NCI-H510A treated with DMSO at 0.1 percent for 48 hours (cell line): ENCODE data around the gene GP1BA.

Experiments
- DNase-seq: peaks from one replicate; lab custom pipeline; 2025; lab: John Stamatoyannopoulos, UW

The GP1BA gene

DNA sequence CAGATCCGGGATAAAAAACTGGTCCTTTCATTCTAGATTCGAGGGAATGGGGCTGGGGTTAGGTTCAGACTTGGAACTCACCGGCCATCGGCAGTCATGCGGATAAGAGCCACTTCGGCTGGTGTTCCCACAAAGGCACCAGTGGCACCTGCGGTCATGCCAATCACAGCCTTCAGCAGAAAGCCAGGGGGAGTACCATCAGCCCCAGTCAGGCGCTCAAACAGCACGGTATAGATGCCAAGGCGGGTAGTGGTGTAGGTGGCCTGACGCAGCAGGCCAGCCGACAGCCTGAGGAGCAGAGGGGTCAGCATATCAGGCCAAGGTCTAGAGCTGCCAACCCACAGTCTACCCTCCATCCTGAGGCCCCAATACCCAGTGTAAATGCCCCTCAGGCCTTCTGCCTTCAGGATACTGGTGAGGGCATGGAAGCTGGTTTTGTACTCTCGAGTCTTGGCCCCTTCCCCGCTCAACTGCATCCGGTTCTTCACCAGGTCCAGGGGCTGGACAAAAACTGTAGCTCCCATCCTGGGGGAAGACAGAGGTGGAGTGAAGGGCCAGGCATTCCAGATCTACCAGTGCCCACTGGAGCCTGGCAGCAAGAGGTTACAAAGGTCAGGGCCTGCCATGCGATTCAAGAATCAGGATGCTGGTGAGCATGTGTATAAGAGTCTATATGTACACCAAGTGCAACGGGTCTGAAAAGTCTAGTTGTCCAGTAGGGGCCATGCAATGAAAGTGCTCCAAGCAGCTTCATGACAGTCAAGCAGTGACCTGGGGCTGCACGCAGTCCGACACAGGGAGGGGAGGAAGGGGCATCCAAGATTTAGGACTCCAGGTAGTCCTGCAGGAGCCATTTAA lies 6.8 kb downstream of the GP1BA start:
- DNase-seq = no peak

- no peak for DNase-seq
These were observed 7.4 kb downstream of the GP1BA start for GRCh38 chr17:4939546-4939795.

DNA sequence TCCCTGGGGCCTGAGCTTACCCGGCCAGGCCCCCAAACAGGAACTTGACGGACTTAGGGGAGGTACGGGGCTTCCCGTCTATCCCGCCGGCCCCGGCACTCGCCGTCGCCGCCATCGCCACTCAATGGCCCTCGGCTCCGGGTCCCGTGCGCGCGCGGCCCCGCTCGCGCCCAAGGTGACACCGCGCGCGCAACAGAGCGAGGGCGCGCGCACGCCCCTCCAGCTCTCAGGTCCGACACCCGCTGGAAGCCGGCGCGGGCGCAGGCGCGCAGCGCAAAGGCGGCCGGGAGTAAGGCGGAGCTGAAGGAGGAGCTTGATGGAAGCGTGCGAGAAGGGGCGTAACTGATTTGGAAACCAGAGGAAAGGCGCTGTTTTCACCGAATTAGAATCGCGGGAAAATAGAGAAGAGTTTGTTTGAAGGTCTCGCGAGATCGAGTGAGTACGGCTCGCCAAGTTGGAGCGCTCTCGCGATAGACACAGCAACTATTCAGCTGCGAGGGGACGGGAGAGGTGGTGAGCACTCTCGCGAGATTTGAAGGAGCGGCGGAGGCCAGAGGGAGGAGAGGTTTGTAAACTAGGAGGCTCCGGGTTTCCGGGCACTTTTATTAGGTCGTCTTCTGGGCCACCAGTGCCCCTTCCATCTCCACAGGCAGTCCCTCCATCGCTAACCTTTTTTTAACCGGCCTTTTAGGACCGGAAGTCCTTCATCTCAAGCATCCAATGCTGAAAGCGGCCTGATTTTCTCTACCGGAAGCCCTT lies 7.9 kb downstream of the GP1BA start, which contains the start of the genes RNF167 and SLC25A11:
Gene RNF167 (plus strand): TSS at position 473 of the 759 bp plus-strand sequence. CDS start 642 bp downstream, outside the sequence.
Gene SLC25A11 (minus strand): TSS at position 251 of the 759 bp plus-strand sequence. CDS start 136 bp downstream, at position 115.
- DNase-seq = peak; percentile 97

DNA sequence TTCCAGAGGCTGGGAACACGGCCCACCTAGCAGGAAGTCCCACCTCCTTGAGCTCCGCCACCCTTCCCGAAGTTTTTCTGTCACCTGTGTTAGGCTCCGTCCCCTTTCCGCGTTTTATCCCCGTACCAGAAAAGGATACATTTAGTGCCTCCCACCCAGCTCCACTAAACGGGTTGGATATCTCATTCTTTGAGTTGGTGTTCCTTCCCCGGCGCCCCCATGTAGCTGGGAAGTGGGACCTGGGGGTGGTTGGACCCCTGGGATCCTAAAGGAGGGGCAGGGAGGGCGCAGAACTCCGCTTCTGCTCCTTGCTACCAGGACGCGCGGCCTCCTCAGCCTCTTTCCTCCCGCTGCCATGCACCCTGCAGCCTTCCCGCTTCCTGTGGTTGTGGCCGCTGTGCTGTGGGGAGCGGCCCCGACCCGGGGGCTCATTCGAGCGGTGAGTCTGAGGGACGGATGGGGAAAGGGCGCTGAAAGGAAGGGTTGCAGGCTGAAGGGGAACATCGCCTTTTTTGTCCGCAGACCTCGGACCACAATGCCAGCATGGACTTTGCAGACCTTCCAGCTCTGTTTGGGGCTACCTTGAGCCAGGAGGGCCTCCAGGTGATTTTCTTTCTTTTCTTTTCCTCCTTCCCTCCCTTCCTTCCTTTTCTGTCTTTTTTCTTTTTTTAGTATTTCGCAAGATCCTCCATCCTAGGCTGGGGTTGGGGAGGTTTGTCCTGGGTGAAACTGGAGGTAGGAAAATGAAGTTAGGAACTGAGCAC lies 8.7 kb downstream of the GP1BA start:
- no peak for DNase-seq

DNA sequence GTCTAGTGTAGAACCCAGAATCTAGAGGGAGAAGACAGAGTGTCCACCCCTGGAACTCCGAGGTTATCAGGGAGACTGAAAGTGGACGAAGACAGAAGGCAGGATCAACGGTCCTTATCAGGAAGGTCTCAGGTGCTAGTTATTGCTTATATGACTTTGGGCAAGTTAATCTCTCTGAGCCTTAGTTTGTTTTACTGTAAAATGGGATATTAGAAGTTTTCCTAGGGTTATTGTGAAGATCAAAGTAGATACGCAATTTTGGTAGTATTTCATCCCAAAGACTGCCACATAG lies 9.2 kb downstream of the GP1BA start:
- no peak for DNase-seq

DNA sequence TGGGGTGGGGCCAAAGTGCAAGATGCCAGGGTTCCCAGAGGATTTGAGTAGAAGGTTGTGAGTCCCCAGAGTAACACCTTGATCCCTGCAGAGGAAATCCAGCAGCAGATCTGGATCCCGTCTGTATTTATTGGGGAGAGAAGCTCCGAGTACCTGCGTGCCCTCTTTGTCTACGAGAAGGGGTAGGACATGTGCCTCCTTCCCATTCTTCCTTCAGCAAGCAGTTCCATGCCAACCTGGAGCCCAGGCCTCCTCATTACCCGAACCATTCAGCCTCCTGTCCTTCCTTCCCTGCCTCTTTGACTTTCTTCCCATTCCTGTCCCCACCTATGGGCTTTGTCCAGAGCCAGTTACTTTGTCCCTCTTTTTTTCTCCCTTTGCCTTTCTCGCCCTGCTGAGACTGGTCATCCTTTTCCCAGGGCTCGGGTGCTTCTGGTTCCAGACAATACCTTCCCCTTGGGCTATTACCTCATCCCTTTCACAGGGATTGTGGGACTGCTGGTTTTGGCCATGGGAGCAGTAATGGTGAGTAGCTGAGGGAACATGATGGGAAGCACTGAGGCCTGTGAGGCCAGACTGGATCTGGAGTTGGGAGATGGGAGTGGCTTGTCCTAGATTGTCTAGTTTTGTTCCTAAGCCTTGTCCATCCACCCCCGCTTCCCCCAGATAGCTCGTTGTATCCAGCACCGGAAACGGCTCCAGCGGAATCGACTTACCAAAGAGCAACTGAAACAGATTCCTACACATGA lies 10.9 kb downstream of the GP1BA start:
- DNase-seq = no peak

GRCh38 chr17:4944163-4944553 lies 12.1 kb downstream of the GP1BA start:
- DNase-seq = no peak

DNA sequence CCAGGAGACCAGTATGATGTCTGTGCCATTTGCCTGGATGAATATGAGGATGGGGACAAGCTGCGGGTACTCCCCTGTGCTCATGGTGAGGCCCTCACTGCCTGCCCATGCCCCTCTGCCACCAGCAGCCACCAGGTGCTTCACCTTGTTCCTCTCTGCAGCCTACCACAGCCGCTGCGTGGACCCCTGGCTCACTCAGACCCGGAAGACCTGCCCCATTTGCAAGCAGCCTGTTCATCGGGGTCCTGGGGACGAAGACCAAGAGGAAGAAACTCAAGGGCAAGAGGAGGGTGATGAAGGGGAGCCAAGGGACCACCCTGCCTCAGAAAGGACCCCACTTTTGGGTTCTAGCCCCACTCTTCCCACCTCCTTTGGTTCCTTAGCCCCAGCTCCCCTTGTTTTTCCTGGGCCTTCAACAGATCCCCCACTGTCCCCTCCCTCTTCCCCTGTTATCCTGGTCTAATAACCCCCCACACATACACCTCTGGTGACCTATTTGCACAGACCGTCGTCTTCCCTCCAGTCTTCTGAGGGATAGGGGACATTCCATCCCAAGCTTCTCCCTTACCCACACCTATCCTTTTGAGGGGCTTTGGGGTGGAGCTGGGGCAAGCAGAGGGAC lies 12.6 kb downstream of the GP1BA start:
- DNase-seq = no peak

GRCh38 chr17:4945176-4945943 lies 13.3 kb downstream of the GP1BA start:
- DNase-seq = no peak

DNA sequence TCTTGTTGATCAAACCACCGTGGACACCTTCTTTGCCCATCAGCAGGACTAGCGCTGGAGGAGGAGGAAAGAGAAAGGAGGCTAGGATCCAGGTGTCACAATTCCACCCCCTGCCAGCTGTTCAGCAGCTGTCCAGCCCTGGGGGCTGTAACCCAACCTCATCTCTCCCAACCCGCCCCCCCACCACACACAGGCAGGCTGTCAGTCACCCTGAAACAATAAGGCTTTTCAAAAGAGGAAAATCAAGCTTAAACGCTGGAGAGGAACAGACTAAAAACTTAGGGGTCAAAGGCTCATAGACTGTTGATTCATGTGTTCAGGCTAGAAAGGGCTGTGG lies 13.8 kb downstream of the GP1BA start:
- DNase-seq = no peak

- no peak for DNase-seq
These were observed 14.4 kb downstream of the GP1BA start for GRCh38 chr17:4946312-4946976.

DNA sequence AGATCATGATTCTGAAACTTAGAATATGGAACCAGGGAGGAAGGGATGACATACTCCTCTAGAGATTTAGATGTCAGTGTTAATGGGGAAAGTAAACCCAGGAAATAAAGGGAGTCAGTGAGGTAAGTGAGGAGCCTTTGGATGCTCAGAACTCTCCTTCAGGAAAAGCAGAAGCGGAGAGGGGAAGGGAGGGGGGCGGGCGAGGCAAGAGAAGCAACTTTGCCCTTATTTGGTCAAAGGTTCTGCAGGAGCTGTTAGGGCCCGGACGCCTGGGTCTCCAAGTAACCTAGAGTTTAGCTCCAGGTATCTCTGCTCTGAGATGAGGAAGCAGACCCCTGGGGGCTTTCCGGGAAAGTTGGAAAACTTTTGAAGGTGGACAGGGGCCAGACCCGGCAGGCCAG lies 14.9 kb downstream of the GP1BA start:
- no peak for DNase-seq

DNA sequence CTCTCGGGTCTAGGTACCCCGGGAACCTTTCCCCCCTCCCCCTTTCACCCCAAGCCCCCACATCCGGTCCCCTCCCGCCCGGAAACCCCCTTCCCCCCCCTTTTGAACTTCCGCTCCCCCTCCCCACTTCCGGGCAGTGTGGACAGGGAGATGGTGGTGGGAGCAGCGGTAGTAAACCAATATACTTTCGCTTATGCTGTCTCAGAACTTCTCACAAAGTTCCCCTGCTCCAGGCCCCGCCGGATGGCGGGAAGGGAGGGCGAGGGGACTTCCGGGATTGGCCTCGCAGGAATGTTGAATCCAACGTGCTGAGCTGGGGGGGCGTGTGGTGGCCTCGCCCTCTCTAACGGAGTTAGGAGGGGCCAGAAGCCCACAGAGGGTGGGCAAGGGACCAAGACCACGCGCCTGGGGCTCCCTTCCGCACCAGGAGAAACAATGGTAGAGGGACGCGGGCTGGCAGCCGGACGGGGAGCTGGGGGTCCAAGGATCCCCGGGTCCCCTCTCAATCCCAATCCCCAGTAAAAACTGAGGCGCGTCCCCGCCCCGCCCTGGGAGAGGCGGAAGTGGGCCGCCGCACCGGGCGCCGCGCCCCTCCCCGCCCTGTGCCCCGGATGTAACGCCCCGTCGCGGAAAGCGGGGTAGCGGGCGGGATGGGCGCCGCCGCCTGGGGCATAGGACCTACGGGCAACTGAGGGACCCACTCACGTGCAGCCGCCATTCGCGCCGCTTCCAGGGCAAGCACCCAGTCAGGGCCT lies 15.5 kb downstream of the GP1BA start:
- DNase-seq = peak; percentile 19

- DNase-seq = peak; percentile 93
These were observed 16.3 kb downstream of the GP1BA start, which contains the start of gene PFN1 for GRCh38 chr17:4948166-4948930. PFN1 (minus strand) TSS chr17:4948530; CDS start chr17:4948394, 136 bp downstream.

DNA sequence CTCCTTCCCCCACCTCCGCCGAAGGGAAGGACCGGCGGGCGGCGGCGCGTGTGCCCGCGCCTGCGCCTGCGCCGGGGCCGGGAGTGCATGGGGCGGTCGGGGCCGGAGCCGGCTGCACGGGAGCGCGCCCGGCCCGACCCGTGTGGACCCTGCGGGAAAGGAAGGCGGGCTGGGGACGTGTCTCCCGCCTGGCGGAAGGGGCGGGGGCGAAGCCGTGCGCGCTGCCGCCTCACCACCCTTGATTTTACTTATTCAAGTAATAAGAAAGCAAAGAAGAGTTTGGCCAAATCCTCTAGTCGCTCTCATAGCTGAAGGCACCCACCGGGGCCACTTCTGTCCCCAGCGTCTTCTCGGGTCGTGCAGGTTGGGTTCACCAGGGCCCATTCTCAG lies 16.8 kb downstream of the GP1BA start:
- DNase-seq = peak; percentile 98

- DNase-seq = peak; percentile 64
These were observed 17.4 kb downstream of the GP1BA start for GRCh38 chr17:4949321-4950074.

DNA sequence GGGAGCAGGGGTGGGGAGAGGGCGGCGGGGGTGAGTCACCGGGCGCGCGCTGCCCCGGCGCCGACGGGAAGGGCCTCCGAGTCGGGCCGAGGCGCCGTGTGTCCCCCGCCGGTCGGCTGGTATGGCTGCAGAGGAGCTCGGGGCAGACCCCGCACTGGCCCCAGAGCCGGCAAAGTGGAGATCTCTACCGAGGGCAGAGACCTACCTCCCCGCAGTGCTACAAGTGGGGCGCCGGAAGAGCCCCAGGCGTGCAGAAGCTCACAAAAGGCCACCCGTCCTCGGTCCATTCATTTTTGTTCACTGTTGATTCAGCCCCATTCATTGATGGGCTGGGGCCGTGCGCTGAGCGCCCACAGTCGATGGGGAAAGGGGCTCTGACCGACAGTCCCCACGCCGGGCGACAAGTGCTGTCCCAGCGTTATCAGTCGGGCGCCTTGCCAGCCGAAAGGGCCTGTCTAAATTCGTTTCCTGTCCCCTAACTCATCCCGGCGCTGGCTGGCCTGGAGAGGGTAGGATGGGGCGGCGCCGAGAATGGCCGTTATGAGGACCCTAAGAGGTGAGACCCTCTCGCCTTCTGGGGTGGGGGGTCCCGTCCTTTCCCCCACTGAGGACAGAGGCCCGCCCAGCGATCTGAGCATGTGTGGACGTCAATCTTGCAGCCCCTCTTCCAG lies 18.1 kb downstream of the GP1BA start:
- peak; percentile 42 for DNase-seq
